A673 (cell line): ENCODE data around the gene RFX1. TPM values are rescaled to one million over a fixed set of nuclear protein-coding genes. Genes with fewer than 3 reads are reported as not detected.
A peak's percentile ranks its signal among the peaks of the same experiment; 100 is the strongest.

Experiments
- Bru-seq: library from RNA; stranded (reverse); fragments of 400-500 nt; gene quantifications from one replicate; lab custom pipeline; 2021; lab: Mats Ljungman, UMichigan
- BruChase-seq, 2 experiments: library from RNA; stranded (reverse); fragments of 400-500 nt; gene quantifications; one replicate each; lab custom pipeline; 2021; lab: Mats Ljungman, UMichigan
- BruUV-seq: library from RNA; stranded (reverse); fragments of 400-500 nt; replicated peaks from 2 replicates; lab custom pipeline; 2021; lab: Mats Ljungman, UMichigan
- CTCF ChIA-PET: fragments of 300-600 bp; sonication (Branson Sonifier 250); formaldehyde crosslinking; loops from one replicate; lab custom pipeline; 2022; ENCODE audit warnings: antibody characterized with exemption; lab: Charles Lee
- POLR2A ChIA-PET: fragments of 300-600 bp; sonication (Branson Sonifier 250); formaldehyde crosslinking; loops from one replicate; lab custom pipeline; 2022; ENCODE audit warnings: antibody characterized with exemption; ENCODE audit not compliant: low non-redundant PET; lab: Charles Lee
- DNase-seq: peaks from one replicate; pipeline ENCODE4 v3.0.0-alpha.2; 2015; ENCODE audit warnings: low spot score
- H3K27ac ChIP-seq: fragments of 200-600 bp; sonication (generic); 2 replicates; pipeline ENCODE4 v1.5.1; 2016; ENCODE audit warnings: mixed run types, low read depth, mild to moderate bottlenecking, mixed read lengths, antibody characterized with exemption, low read length; ENCODE audit not compliant: poor library complexity, severe bottlenecking
- H3K27me3 ChIP-seq: fragments of 200-600 bp; sonication (generic); replicated peaks from 2 replicates; pipeline ENCODE4 v1.6.1; 2017; ENCODE audit warnings: mixed run types, low read depth, mild to moderate bottlenecking, mixed read lengths, antibody characterized with exemption, low read length; ENCODE audit not compliant: insufficient read depth, poor library complexity
- H3K36me3 ChIP-seq: fragments of 200-600 bp; sonication (generic); 2 replicates; pipeline ENCODE4 v1.6.1; 2016; ENCODE audit warnings: mixed run types, mild to moderate bottlenecking, mixed read lengths, antibody characterized with exemption, low read length; ENCODE audit not compliant: insufficient read depth, poor library complexity, severe bottlenecking
- H3K4me1 ChIP-seq: fragments of 200-600 bp; sonication (generic); 2 replicates; pipeline ENCODE4 v1.6.1; 2017; ENCODE audit warnings: mixed run types, mild to moderate bottlenecking, mixed read lengths, antibody characterized with exemption, low read length; ENCODE audit not compliant: insufficient read depth, poor library complexity, severe bottlenecking
- H3K4me3 ChIP-seq: fragments of 200-600 bp; sonication (generic); 2 replicates; pipeline ENCODE4 v1.5.1; 2016; ENCODE audit warnings: low read depth, mixed run types, mild to moderate bottlenecking, mixed read lengths, low read length; ENCODE audit not compliant: poor library complexity, severe bottlenecking
- H3K9me3 ChIP-seq: fragments of 200-600 bp; sonication (generic); 2 replicates; pipeline ENCODE4 v1.6.1; 2016; ENCODE audit warnings: mixed run types, low read depth, mild to moderate bottlenecking, mixed read lengths, antibody characterized with exemption, low read length; ENCODE audit not compliant: poor library complexity, severe bottlenecking
- EZH2 ChIP-seq: fragments of 200-600 bp; sonication (generic); IDR thresholded peaks from 2 replicates; pipeline ENCODE4 v1.6.1; 2017; ENCODE audit warnings: borderline replicate concordance, low read depth, mild to moderate bottlenecking, mixed read lengths, antibody characterized with exemption, low read length; ENCODE audit not compliant: poor library complexity, severe bottlenecking
- intact Hi-C: fragments of 100-400 bp; cut with micrococcal nuclease; formaldehyde crosslinking; loops from one replicate; pipeline ENCODE4 v1.10.0; 2022; ENCODE audit not compliant: unreplicated experiment
- long read RNA-seq: library from polyadenylated mRNA; stranded (forward); transcript quantifications from one replicate; pipeline ENCODE4 v2.0.0, GENCODE V29; 2022
- total RNA-seq: library from RNA; stranded (reverse); gene quantifications from 2 replicates; pipeline ENCODE4 v1.2.3, GENCODE V29; 2021
- TF ChIP-seq, protein P1 (sequence below): fragments of 300-800, 200-600 bp; sonication (generic); conservative IDR thresholded peaks from 2 replicates; pipeline ENCODE4 v1.5.1; 2017; ENCODE audit warnings: low read depth, mild to moderate bottlenecking, antibody characterized with exemption, low read length, moderate library complexity, mixed read lengths

The RFX1 gene
- 19.5 and 23.1 TPM in 2 replicates for total RNA-seq
- Bru-seq, nascent RNA = percentile 54 among the genes with signal in this experiment
- BruChase-seq, experiment 1, labeled RNA remaining after a 2-hour chase = percentile 54 among the genes with signal in this experiment
- BruChase-seq, experiment 2, labeled RNA remaining after a 6-hour chase = percentile 58 among the genes with signal in this experiment
- long read RNA-seq, partial matches to known transcripts = 0 of 6 reads
- long read RNA-seq, other reads (novel, unspliced or antisense) = 6 of 6 reads

DNA sequence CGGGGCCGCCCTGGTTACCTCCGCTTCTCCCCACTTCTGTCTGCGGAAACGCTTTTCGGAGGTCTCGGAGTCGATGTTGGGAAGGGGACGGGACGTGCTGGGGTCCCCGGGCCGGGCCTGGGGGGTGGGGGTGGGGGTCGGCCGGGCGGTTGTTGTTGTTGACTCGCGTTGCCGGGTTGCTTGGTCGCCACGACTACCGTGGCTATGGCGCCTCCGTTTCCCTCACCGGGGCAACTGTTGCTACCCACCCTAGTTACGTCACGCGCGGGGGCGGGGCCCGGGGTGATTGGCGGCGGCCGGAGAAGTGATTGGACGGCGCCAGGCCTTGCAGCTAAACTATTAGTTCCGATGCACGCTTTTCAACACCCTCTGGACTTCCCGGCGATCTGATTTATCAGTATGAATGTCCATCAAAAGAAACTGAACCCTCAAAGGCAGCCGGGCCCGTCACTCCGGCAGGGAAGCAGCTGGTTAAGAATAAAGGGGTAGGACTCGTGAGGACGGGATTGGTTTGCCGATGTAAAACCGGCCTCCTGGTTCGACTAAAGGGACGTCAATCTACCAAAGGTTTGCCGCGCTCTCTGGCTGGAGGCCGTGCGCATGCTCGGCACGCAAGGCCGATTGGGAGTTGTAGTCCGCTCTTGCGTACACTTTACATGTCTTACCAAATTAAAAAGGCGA is at the start of gene RFX1:
Gene RFX1, minus strand, starts transcription at position 236 of the 681 bp plus-strand sequence. CDS start 12,477 bp downstream, outside the sequence.
- Histone ChIP-seq H3K27ac (peak within 1 kb of the TSS; percentile 99), H3K36me3 (no peaks in the 10 kb centered on the region), H3K4me3 (peak within 1 kb of the TSS; percentile 91), H3K9me3 (no peaks in the 10 kb centered on the region), H3K27me3 (no peaks in the 10 kb centered on the region), H3K4me1 (peaks cover 11% of the 10 kb centered on the region)
- DNase-seq = peak; percentile 99
- intact Hi-C loops = loop anchor here (5.0 kb wide), 1 partner anchor 66 kb away; the partner anchor contains the start of gene MISP3
- CTCF ChIA-PET = interaction anchor here (0.6 kb wide), 1 partner anchor 444 kb away, joined by 3 read pairs; no protein-coding TSS in a partner anchor
- POLR2A ChIA-PET = no interaction called here
- TF ChIP-seq EZH2 = no peak
- TF ChIP-seq, protein P1, sequence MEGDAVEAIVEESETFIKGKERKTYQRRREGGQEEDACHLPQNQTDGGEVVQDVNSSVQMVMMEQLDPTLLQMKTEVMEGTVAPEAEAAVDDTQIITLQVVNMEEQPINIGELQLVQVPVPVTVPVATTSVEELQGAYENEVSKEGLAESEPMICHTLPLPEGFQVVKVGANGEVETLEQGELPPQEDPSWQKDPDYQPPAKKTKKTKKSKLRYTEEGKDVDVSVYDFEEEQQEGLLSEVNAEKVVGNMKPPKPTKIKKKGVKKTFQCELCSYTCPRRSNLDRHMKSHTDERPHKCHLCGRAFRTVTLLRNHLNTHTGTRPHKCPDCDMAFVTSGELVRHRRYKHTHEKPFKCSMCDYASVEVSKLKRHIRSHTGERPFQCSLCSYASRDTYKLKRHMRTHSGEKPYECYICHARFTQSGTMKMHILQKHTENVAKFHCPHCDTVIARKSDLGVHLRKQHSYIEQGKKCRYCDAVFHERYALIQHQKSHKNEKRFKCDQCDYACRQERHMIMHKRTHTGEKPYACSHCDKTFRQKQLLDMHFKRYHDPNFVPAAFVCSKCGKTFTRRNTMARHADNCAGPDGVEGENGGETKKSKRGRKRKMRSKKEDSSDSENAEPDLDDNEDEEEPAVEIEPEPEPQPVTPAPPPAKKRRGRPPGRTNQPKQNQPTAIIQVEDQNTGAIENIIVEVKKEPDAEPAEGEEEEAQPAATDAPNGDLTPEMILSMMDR = no peak
- no TSS peak for BruUV-seq

DNA sequence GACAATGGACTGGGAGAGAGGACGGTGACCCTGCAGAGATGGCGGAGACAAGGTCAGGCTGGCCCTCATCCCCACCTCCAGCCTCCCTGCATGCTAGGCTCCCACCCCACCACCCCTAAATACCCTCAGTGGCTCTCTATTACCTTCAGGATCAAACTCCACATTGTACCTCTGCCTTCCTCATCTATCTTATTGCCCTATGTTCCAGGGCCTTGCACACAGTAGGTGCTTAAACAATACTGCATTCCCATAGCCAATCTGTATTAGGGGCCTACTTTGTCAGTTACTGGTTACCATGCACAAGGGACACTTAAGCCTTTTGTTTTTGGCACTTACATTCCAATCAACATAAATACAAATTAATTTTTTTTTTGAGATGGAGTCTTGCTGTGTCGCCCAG is 49.3 kb upstream of the RFX1 start:
- TF ChIP-seq, protein P1 = no peak
- TF ChIP-seq EZH2 = no peak
- intact Hi-C loops = no loop called here
- POLR2A ChIA-PET = no interaction called here
- Histone ChIP-seq H3K27ac (no peak overlapping the region), H3K4me3 (no peak overlapping the region), H3K4me1 (peaks cover 12% of the 10 kb centered on the region), H3K27me3 (no peaks in the 10 kb centered on the region), H3K9me3 (no peaks in the 10 kb centered on the region), H3K36me3 (no peaks in the 10 kb centered on the region)
- CTCF ChIA-PET = no interaction called here
- DNase-seq = no peak
- no TSS peak for BruUV-seq

DNA sequence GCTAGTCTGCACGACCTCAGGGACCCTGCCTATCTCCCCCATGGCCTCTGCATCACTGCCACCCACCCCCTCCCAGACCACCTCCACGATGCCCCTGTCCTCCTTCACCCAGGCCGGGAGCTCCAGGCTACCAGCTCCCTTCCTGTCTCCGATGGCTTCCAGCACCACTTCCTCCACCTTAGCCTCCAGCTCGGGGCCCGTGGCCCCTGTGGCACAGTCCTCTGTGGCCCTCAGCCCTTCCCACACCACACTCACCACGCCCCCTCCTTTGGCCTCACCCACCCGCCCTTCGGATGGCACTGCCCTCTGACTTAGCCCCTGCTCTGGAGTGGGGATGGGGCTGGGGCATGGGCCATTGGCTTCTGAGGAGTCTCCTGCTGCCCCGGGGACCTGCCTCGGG is 48.6 kb upstream of the RFX1 start:
- no peaks in the 10 kb centered on the region for H3K36me3 ChIP-seq
- peaks cover 12% of the 10 kb centered on the region for H3K4me1 ChIP-seq
- intact Hi-C loops = no loop called here
- ChIA-PET POLR2A (no interaction called here), CTCF (no interaction called here)
- BruUV-seq = no TSS peak
- no peak overlapping the region for H3K4me3 ChIP-seq
- DNase-seq = no peak
- TF ChIP-seq, protein P1 = no peak
- H3K9me3 ChIP-seq = no peaks in the 10 kb centered on the region
- H3K27me3 ChIP-seq = no peaks in the 10 kb centered on the region
- H3K27ac ChIP-seq = no peak overlapping the region
